Peyer's patch (tissue), 4 donors: ENCODE results near the gene CFD.

Source experiments
- CTCF ChIP-seq, 6 experiments: fragments of 450-650 bp in 4 of 6; fragments of 200-600 bp in 2 of 6; sonication (generic) in 1 of 6; IDR thresholded peaks; one replicate each; pipeline ENCODE4 v1.5.1; 2017 to 2019; ENCODE audit warnings: antibody characterized with exemption in 6 of 6, mild to moderate bottlenecking in 3 of 6, moderate library complexity in 1 of 6
- POLR2A ChIP-seq, 2 donors: fragments of 450-650 bp; IDR thresholded peaks; one replicate each; pipeline ENCODE4 v1.5.1; 2017; ENCODE audit warnings: antibody characterized with exemption in 2 of 2, mild to moderate bottlenecking in 2 of 2, moderate library complexity in 2 of 2

DNA sequence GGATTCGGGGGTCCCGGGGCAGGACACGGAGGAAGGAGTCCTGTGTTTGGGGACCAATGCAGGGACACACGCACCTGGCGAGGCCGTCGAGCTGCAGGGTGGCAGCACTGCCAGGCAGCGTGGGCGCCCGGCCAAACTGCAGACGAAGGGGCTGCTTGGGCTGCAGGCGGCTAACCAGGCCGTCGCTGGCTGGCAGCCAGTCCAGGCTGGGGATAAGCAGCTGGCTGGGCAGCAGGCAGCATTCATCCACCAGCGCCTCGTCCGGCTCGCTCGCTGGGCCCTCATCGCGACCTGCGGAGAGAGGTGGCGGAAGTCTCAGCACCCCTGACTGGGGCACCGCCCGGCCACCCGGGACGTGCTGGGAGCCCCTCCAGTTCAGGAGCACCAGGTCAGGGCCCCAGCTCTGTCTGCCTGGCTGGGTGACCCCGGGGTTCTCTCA lies 11.5 kb downstream of the CFD start:
- TF ChIP-seq CTCF (IDR thresholded peaks at IDR 0.05) (no peak), POLR2A (IDR thresholded peaks at IDR 0.05) (no peak)
